Endothelial cell (in vitro differentiated cells): ENCODE data around the gene ERBB3. TPM values are rescaled to one million over a fixed set of nuclear protein-coding genes. Genes with fewer than 3 reads are reported as not detected.
A peak's percentile ranks its signal among the peaks of the same experiment; 100 is the strongest.

Experiments
- DNase-seq: peaks from one replicate; pipeline ENCODE4 v3.0.0; 2021; ENCODE audit warnings: low spot score
- H3K27ac Mint-ChIP-seq: one replicate; pipeline ENCODE4 v1.8.0; 2021; ENCODE audit warnings: mixed read lengths, inconsistent platforms; ENCODE audit not compliant: unreplicated experiment
- H3K27me3 Mint-ChIP-seq: one replicate; pipeline ENCODE4 v1.8.0; 2021; ENCODE audit warnings: mild to moderate bottlenecking, moderate library complexity, mixed read lengths, inconsistent platforms; ENCODE audit not compliant: unreplicated experiment
- H3K36me3 Mint-ChIP-seq: one replicate; pipeline ENCODE4 v1.8.0; 2021; ENCODE audit warnings: mild to moderate bottlenecking, low read depth, mixed read lengths, inconsistent platforms; ENCODE audit not compliant: unreplicated experiment
- H3K4me1 Mint-ChIP-seq: one replicate; pipeline ENCODE4 v1.8.0; 2021; ENCODE audit warnings: mild to moderate bottlenecking, mixed read lengths, inconsistent platforms; ENCODE audit not compliant: unreplicated experiment
- H3K4me3 Mint-ChIP-seq: one replicate; pipeline ENCODE4 v1.8.0; 2021; ENCODE audit warnings: mild to moderate bottlenecking, mixed read lengths, inconsistent platforms; ENCODE audit not compliant: unreplicated experiment
- H3K9me3 Mint-ChIP-seq: one replicate; pipeline ENCODE4 v1.8.0; 2021; ENCODE audit warnings: mixed read lengths, inconsistent platforms; ENCODE audit not compliant: unreplicated experiment
- total RNA-seq: library from RNA; stranded (reverse); fragmentation: NEBNext Ultra II Directional; extraction: Animal tissue kit (Norgen Biotek cat#: 25700); gene quantifications from one replicate; pipeline ENCODE4 v1.2.1, GENCODE V29; 2021; ENCODE audit not compliant: unreplicated experiment
- TF ChIP-seq, protein P1 (sequence below): fragments of 200-600 bp; sonication (generic); IDR thresholded peaks from one replicate; pipeline ENCODE4 v1.5.0; 2021; ENCODE audit warnings: antibody characterized with exemption; ENCODE audit not compliant: unreplicated experiment

ERBB3 gene
- total RNA-seq, 1 donor from 2014 or later, result 4.2 TPM

- Mint-ChIP-seq H3K9me3 (no peaks in the 10 kb centered on the region), H3K27me3 (peaks cover 5% of the 10 kb centered on the region), H3K27ac (peak overlapping the region; percentile 70), H3K36me3 (no peaks in the 10 kb centered on the region), H3K4me3 (peak overlapping the region; percentile 83), H3K4me1 (peaks cover 13% of the 10 kb centered on the region)
- peak; percentile 95 for DNase-seq
- TF ChIP-seq, protein P1, sequence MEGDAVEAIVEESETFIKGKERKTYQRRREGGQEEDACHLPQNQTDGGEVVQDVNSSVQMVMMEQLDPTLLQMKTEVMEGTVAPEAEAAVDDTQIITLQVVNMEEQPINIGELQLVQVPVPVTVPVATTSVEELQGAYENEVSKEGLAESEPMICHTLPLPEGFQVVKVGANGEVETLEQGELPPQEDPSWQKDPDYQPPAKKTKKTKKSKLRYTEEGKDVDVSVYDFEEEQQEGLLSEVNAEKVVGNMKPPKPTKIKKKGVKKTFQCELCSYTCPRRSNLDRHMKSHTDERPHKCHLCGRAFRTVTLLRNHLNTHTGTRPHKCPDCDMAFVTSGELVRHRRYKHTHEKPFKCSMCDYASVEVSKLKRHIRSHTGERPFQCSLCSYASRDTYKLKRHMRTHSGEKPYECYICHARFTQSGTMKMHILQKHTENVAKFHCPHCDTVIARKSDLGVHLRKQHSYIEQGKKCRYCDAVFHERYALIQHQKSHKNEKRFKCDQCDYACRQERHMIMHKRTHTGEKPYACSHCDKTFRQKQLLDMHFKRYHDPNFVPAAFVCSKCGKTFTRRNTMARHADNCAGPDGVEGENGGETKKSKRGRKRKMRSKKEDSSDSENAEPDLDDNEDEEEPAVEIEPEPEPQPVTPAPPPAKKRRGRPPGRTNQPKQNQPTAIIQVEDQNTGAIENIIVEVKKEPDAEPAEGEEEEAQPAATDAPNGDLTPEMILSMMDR, result peak; percentile 65
These were observed 838 bp upstream of the ERBB3 start for GRCh38 chr12:56078931-56079722.

DNA sequence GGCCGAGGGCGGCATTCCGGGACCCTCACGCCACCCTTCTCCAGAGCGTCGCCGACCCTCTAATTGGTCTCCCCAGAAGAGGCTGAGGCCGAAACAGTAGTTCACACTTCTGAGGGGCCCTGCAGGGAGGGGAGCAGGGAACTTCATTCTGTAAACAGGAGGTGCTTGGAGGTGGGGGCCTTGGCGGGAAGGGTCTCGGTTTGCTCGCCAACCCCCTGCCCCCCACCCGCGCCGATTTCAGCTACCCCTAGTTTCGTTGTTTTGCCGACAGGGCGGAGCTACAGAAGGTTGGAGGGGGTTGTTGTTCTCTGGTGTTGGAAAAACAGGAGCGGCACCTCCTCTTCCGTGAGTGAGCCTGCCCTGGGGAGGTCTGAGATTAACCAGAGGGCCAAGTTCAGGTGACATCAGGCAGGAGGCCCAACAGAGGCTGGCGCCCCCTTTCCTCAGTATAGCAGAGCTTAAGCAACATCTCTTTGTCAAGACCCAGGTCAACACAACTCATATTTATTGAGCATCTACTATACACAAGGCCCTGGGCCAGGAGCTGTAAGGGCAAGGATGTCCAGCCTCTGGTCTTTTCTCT is 682 bp downstream of the ERBB3 start:
- no peak for DNase-seq
- Mint-ChIP-seq H3K36me3 (no peaks in the 10 kb centered on the region), H3K4me3 (peak overlapping the region; percentile 86), H3K27me3 (peaks cover 9% of the 10 kb centered on the region), H3K27ac (no peak overlapping the region), H3K4me1 (peaks cover 13% of the 10 kb centered on the region), H3K9me3 (no peaks in the 10 kb centered on the region)
- TF ChIP-seq, protein P1, result no peak

GRCh38 chr12:56081393-56082347 is 1.7 kb downstream of the ERBB3 start:
- H3K27ac Mint-ChIP-seq, result no peak overlapping the region

DNA sequence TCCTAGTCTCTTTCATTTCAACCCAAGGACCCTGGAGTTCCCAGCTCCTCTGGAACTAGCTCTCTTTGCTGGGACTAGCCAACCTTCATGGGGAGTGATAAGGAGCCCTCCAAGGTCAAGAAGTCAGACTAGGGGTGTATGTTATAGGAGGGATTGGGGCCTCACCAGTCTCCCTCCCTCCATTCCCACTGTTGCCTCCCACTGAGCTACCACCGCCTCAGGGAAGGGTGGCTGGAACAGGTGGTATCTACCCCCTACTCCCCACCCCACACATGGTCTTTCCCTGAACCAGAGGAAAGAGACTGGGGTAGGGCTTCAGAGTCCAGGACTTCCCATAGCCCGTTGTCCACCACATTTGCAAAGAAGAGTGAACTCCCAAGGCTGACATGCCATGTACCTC is 2.4 kb downstream of the ERBB3 start:
- Mint-ChIP-seq H3K27ac (no peak overlapping the region), H3K4me3 (no peak overlapping the region)

More at GRCh38 chr12:56081393-56082347, 1.7 kb downstream of the ERBB3 start:
- peaks cover 13% of the 10 kb centered on the region for H3K4me1 Mint-ChIP-seq
- H3K27me3 Mint-ChIP-seq, result peaks cover 10% of the 10 kb centered on the region
- DNase-seq, result no peak
- TF ChIP-seq, protein P1, result no peak
- no peaks in the 10 kb centered on the region for H3K36me3 Mint-ChIP-seq
- H3K9me3 Mint-ChIP-seq, result no peaks in the 10 kb centered on the region
- peak overlapping the region; percentile 51 for H3K4me3 Mint-ChIP-seq

More for the DNA sequence above, 2.4 kb downstream of the ERBB3 start:
- no peak for DNase-seq
- Mint-ChIP-seq H3K36me3 (no peaks in the 10 kb centered on the region), H3K9me3 (no peaks in the 10 kb centered on the region), H3K4me1 (peaks cover 13% of the 10 kb centered on the region), H3K27me3 (peaks cover 10% of the 10 kb centered on the region)
- TF ChIP-seq, protein P1, result no peak
